Activated CD4-positive, alpha-beta memory T cell treated with anti-CD3 and anti-CD28 coated beads for 36 hours (primary cell): ENCODE results near the gene HLCS. TPM values are rescaled to one million over a fixed set of nuclear protein-coding genes. Genes with fewer than 3 reads are reported as not detected.
A peak's percentile ranks its signal among the peaks of the same experiment; 100 is the strongest.

ENCODE experiments used
- CTCF ChIA-PET: fragments of 350-600 bp; sonication (Branson Sonifier 250); formaldehyde crosslinking; loops from one replicate; lab custom pipeline; 2021; ENCODE audit warnings: antibody characterized with exemption, inconsistent platforms; lab: Charles Lee
- POLR2A ChIA-PET: fragments of 350-600 bp; sonication (Branson Sonifier 250); formaldehyde crosslinking; loops from one replicate; lab custom pipeline; 2021; ENCODE audit warnings: antibody characterized with exemption; lab: Charles Lee
- DNase-seq: peaks from one replicate; pipeline ENCODE4 v3.0.0-alpha.2; 2020
- H3K27ac Mint-ChIP-seq: one replicate; pipeline ENCODE4 v1.8.0; 2021; ENCODE audit warnings: mixed read lengths
- H3K27me3 Mint-ChIP-seq: one replicate; pipeline ENCODE4 v1.8.0; 2021; ENCODE audit warnings: mixed read lengths
- H3K36me3 Mint-ChIP-seq: one replicate; pipeline ENCODE4 v1.8.0; 2021; ENCODE audit warnings: mixed read lengths
- H3K4me1 Mint-ChIP-seq: one replicate; pipeline ENCODE4 v1.8.0; 2021; ENCODE audit warnings: low read depth, mixed read lengths
- H3K4me3 Mint-ChIP-seq: one replicate; pipeline ENCODE4 v1.8.0; 2021; ENCODE audit warnings: mild to moderate bottlenecking, mixed read lengths
- H3K9me3 Mint-ChIP-seq: one replicate; pipeline ENCODE4 v1.8.0; 2021; ENCODE audit warnings: mixed read lengths
- intact Hi-C: fragments of 100-400 bp; cut with micrococcal nuclease; formaldehyde crosslinking; loops from one replicate; pipeline ENCODE4 v1.15.1; 2023
- total RNA-seq, 2 experiments: library from RNA; stranded (reverse); gene quantifications; one replicate each; pipeline ENCODE4 v1.2.3, GENCODE V29; 2021

Gene HLCS
- total RNA-seq, 2 experiments from 2014 or later = 12.7 to 17.5 TPM

DNA sequence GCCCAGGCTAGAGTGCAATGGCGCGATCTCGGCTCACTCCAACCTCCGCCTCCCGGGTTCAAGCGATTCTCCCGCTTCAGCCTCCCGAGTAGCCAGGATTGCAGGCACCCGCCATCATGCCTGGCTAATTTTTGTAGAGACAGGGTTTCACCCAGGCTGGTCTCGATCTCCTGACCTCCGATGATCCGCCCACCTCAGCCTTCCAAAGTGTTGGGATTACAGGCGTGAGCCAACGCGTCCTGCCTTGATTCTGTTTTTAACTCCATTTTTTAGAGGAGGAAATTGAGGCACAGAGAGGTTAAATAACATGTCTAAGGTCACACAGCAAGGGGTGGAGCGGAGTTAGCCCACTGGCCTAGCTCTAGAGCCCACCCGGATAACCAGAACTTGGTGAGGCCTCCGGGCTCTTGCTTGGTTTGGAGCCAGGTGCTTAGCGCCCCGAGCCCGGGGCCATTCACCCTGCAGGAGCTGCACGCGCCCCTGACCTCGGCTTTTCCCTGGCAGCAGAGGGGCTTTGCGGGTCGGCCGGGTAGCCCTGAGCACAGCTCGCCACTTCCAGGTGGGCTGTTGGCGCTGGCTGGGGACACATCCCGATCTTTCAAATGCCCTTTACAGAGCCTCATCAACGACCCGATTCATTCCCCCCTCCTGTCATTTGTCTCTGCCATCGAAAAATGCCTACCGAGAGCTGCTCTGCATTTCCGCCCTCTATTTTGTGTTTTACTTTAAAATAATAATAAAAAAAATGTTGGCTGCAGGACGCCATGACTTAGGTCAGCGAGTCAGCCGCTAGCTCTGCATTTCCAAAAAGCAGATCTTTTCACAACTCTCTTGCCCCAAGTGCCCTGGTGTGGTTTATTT lies 256.4 kb downstream of the HLCS start:
- no peak overlapping the region for H3K27ac Mint-ChIP-seq
- no peak overlapping the region for H3K4me3 Mint-ChIP-seq
- H3K27me3 Mint-ChIP-seq = peaks cover 76% of the 10 kb centered on the region
- no peak for DNase-seq
- POLR2A ChIA-PET = no interaction called here
- CTCF ChIA-PET = interaction anchor here (0.6 to 1.3 kb wide), 4 partner anchors 8 to 217 kb away, joined by 3 to 4 read pairs (median 3); no protein-coding TSS in a partner anchor
- H3K36me3 Mint-ChIP-seq = no peaks in the 10 kb centered on the region
- H3K4me1 Mint-ChIP-seq = peaks cover 33% of the 10 kb centered on the region
- H3K9me3 Mint-ChIP-seq = no peaks in the 10 kb centered on the region
- intact Hi-C loops = loop anchor here (2.0 to 5.0 kb wide), 2 partner anchors 17 to 142 kb away; no protein-coding TSS in a partner anchor

DNA sequence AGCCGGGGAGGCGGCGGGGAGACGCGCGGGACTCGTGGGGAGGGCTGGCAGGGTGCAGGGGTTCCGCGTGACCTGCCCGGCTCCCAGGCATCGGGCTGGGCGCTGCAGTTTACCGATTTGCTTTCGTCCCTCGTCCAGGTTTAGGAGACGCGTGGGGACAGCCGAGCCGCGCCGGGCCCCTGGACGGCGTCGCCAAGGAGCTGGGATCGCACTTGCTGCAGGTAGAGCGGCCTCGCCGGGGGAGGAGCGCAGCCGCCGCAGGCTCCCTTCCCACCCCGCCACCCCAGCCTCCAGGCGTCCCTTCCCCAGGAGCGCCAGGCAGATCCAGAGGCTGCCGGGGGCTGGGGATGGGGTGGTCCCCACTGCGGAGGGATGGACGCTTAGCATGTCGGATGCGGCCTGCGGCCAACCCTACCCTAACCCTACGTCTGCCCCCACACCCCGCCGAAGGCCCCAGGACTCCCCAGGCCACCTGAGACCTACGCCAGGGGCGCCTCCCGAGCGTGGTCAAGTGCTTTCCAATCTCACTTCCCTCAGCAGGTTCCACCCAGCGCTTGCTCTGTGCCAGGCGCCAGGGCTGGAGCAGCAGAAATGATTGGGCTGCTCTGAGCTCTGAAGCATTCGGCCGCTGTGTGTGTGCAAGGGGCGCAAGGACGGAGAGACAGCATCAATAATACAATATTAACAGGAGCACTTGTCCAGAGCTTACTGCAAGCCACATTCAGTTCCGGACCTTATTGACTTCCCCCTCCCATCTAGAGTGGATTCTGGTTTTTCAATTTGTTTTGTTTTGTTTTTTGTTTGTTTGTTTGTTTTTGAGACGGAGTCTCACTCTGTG lies 257.2 kb downstream of the HLCS start:
- peaks cover 36% of the 10 kb centered on the region for H3K4me1 Mint-ChIP-seq
- no peak for DNase-seq
- POLR2A ChIA-PET = no interaction called here
- no peak overlapping the region for H3K4me3 Mint-ChIP-seq
- no peaks in the 10 kb centered on the region for H3K9me3 Mint-ChIP-seq
- intact Hi-C loops = loop anchor here (2.0 to 5.0 kb wide), 2 partner anchors 16 to 143 kb away; no protein-coding TSS in a partner anchor
- peaks cover 73% of the 10 kb centered on the region for H3K27me3 Mint-ChIP-seq
- CTCF ChIA-PET = no interaction called here
- no peak overlapping the region for H3K27ac Mint-ChIP-seq
- no peaks in the 10 kb centered on the region for H3K36me3 Mint-ChIP-seq

DNA sequence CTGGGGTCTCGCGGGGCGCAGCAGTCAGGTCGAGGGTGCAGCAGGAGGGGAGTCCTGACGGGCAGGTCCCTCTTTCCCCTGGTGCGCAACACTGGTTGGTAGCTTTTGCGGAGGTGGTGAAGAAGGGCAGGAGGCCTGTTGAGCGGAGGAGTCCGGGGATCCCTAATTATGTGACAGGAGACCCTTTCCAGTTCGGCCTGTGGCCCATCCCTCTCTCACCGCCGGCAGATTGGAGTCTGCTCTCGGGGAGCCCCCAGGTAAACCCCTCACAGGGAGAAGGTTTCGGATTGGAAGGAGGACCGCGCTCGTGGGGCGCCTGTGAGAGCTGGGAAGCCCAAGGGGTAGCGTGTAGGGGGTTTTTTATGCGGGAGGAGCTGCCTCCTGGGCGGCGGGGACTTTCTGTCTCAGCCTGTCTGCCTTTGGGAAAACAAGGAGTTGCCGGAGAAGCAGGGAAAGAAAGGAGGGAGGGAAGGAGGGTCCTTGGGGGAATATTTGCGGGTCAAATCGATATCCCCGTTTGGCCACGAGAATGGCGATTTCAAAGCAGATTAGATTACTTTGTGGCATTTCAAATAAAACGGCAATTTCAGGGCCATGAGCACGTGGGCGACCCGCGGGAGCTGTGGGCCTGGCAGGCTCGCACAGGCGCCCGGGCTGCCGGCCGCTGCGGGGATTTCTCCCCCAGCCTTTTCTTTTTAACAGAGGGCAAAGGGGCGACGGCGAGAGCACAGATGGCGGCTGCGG lies 258.0 kb downstream of the HLCS start:
- ChIA-PET POLR2A (no interaction called here), CTCF (no interaction called here)
- H3K27ac Mint-ChIP-seq = no peak overlapping the region
- DNase-seq = no peak
- peaks cover 39% of the 10 kb centered on the region for H3K4me1 Mint-ChIP-seq
- intact Hi-C loops = loop anchor here (2.0 to 5.0 kb wide), 2 partner anchors 16 to 144 kb away; no protein-coding TSS in a partner anchor
- H3K4me3 Mint-ChIP-seq = no peak overlapping the region
- no peaks in the 10 kb centered on the region for H3K9me3 Mint-ChIP-seq
- H3K36me3 Mint-ChIP-seq = no peaks in the 10 kb centered on the region
- H3K27me3 Mint-ChIP-seq = peaks cover 74% of the 10 kb centered on the region

DNA sequence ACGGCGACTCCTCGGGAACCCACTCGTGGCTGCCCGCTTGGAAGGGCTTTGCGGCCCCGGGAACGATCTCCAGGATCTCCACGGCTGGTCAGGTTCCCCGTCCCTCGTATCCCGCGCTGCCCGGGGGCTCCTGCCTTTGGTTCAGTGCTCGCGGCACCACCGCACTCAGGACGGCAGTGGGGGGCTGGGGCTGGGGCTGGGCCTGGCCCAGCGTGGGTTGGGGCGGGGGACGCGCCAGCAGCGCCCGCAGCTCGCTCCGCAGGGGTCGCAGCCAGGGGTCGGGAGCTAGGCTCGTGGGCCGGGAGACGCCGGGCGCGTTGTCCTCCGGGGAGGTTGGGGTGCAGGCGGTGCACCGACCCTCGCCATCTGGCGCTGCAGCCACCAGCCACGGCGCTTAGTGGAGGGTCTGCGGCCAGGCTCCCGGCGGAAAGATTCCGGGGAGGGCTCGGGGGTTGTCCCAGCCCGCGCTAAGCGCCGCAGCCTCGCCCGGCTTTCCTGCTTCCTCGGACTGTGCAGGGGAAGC lies 258.6 kb downstream of the HLCS start:
- POLR2A ChIA-PET = no interaction called here
- CTCF ChIA-PET = no interaction called here
- H3K27me3 Mint-ChIP-seq = peaks cover 74% of the 10 kb centered on the region
- no peaks in the 10 kb centered on the region for H3K36me3 Mint-ChIP-seq
- no peak overlapping the region for H3K27ac Mint-ChIP-seq
- no peak overlapping the region for H3K4me3 Mint-ChIP-seq
- H3K9me3 Mint-ChIP-seq = no peaks in the 10 kb centered on the region
- peaks cover 39% of the 10 kb centered on the region for H3K4me1 Mint-ChIP-seq
- no peak for DNase-seq
- intact Hi-C loops = loop anchor here (2.0 to 5.0 kb wide), 2 partner anchors 15 to 144 kb away; no protein-coding TSS in a partner anchor

DNA sequence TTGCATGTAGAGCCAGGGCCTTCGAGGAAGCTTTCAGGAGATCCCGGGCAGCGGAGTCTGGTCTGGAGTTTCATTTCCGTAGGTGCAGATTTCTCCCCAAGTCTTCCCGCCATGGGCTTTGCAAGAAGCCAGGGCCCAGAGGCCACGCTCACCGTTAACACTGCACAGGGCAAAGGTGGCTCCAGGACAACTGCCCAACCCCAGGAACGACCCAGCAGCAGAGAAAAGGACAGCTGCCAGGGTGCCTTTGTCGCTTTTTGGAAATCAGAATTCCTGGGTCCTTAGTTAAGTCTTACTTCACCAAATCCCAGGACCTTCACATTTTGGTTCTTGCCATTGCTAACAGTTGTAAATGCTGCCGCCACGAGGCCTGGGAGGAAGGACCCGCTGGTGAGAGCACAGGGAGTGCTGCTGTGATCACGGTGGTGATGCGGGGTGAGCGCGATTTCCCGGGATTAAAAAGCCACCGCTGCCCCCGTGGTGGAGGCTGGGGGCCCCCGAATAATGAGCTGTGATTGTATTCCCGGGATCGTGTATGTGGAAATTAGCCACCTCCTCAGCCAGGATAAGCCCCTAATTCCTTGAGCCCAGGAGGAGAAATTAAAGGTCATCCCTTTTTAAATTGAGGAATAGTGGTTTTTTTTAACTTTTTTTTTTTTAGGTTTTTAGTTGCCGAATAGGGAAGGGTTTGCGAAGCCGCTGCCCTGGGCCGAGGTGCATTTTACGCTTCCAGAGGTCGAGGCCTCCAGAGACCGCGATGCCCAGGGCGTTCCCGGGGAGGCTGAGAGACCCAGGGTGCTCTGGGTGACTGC lies 259.3 kb downstream of the HLCS start:
- no peak overlapping the region for H3K27ac Mint-ChIP-seq
- no peak overlapping the region for H3K4me3 Mint-ChIP-seq
- peaks cover 39% of the 10 kb centered on the region for H3K4me1 Mint-ChIP-seq
- ChIA-PET POLR2A (no interaction called here), CTCF (interaction anchor here (1.5 kb wide), 1 partner anchor 77 kb away, joined by 4 read pairs; no protein-coding TSS in a partner anchor)
- peaks cover 73% of the 10 kb centered on the region for H3K27me3 Mint-ChIP-seq
- DNase-seq = peak; percentile 24
- intact Hi-C loops = loop anchor here (5.0 kb wide), 1 partner anchor 145 kb away; no protein-coding TSS in a partner anchor
- no peaks in the 10 kb centered on the region for H3K9me3 Mint-ChIP-seq
- no peaks in the 10 kb centered on the region for H3K36me3 Mint-ChIP-seq

DNA sequence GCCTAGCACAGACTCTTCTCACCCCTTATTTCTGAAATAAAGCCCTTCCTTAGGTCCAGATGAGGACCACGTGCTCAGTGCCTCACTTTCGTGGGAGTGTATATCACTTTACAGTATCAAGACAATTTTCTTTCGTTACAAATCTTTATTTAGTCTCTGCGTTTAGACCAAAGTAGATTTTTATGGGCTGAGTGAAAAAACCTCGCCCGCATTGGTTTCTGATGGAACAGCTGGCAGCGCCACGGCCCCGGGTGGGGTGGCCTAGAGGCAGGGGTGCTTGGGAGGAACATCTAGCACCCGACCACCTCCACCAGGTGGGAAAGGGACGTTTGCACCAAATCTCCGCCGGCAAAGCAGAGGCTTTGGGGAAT lies 260.0 kb downstream of the HLCS start:
- Mint-ChIP-seq H3K4me1 (peaks cover 45% of the 10 kb centered on the region), H3K9me3 (no peaks in the 10 kb centered on the region), H3K27me3 (peaks cover 77% of the 10 kb centered on the region), H3K27ac (no peak overlapping the region), H3K4me3 (no peak overlapping the region), H3K36me3 (no peaks in the 10 kb centered on the region)
- intact Hi-C loops = loop anchor here (5.0 kb wide), 1 partner anchor 146 kb away; no protein-coding TSS in a partner anchor
- POLR2A ChIA-PET = no interaction called here
- CTCF ChIA-PET = interaction anchor here (0.6 to 1.5 kb wide), 2 partner anchors 76 to 220 kb away, joined by 3 to 4 read pairs; no protein-coding TSS in a partner anchor
- no peak for DNase-seq

DNA sequence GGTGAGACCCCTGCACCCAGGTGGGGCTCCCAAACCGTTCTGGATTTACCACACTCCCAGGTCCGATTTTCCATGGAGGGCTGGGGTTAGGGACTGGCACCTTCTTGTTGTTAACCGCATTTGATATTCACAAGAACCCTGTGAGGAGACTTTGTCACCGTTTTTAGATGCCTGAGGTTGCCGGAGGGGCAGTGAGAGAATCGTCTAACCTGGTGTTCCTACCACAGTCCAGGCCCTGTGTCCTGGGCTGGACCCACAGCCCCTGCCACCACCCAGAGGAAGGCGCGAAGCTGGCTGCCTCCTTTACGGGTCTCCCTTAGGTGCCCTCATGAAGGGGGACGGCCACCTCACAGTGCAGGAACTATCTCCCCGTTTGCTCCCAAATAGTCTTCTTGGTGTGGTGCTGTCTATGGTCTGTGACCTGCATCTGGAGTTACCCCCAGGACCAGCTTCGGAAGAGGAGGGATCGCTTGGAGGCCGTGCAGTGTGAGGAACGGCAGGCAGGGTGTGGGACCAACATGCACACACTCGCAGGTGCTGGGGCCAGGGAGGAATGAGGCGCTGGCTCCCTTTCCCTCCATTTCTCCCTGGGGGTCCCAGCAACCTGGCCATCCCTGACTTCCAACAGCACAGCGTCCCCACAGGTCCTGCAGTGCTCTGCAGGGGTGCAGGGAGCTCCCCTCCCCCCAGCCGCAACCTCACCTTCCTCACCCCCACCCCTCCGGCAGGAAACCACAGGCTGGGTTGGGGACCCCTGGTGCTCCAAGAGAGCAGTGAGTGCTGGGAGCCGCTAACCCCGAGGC lies 260.6 kb downstream of the HLCS start:
- ChIA-PET POLR2A (no interaction called here), CTCF (interaction anchor here (0.6 to 1.5 kb wide), 2 partner anchors 75 to 221 kb away, joined by 3 to 4 read pairs; no protein-coding TSS in a partner anchor)
- H3K27me3 Mint-ChIP-seq = peaks cover 74% of the 10 kb centered on the region
- H3K36me3 Mint-ChIP-seq = no peaks in the 10 kb centered on the region
- DNase-seq = peak; percentile 16
- no peak overlapping the region for H3K4me3 Mint-ChIP-seq
- no peak overlapping the region for H3K27ac Mint-ChIP-seq
- peaks cover 46% of the 10 kb centered on the region for H3K4me1 Mint-ChIP-seq
- intact Hi-C loops = loop anchor here (5.0 kb wide), 1 partner anchor 146 kb away; no protein-coding TSS in a partner anchor
- H3K9me3 Mint-ChIP-seq = no peaks in the 10 kb centered on the region

DNA sequence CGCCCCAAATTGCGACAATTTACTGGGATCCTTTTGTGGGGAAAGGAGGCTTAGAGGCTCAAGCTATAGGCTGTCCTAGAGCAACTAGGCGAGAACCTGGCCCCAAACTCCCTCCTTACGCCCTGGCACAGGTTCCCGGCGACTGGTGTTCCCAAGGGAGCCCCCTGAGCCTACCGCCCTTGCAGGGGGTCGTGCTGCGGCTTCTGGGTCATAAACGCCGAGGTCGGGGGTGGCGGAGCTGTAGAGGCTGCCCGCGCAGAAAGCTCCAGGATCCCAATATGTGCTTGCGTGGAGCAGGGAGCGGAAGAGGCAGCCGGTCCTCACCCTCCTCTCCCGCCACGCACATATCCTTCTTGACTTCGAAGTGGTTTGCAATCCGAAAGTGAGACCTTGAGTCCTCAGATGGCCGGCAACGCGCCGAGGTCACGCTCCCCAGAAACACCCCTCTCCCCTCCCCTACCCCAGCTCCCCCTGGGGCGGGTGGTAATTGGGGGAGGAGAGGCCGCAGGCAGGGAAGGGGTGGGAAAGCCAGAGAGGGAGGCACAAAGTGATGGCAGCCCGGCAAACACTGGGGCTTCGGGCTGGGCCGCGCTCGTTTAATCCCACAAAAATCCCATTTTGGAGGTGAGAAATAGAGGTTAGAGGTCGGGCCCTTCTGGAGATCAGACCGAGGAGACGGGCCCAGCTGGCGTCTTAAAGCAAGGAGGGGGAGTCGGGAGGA lies 261.4 kb downstream of the HLCS start:
- CTCF ChIA-PET = no interaction called here
- H3K27me3 Mint-ChIP-seq = peaks cover 76% of the 10 kb centered on the region
- intact Hi-C loops = loop anchor here (5.0 kb wide), 2 partner anchors 147 to 222 kb away; no protein-coding TSS in a partner anchor
- peaks cover 52% of the 10 kb centered on the region for H3K4me1 Mint-ChIP-seq
- no peaks in the 10 kb centered on the region for H3K9me3 Mint-ChIP-seq
- POLR2A ChIA-PET = no interaction called here
- H3K4me3 Mint-ChIP-seq = no peak overlapping the region
- no peak for DNase-seq
- no peak overlapping the region for H3K27ac Mint-ChIP-seq
- peaks cover under 1% of the 10 kb centered on the region for H3K36me3 Mint-ChIP-seq

DNA sequence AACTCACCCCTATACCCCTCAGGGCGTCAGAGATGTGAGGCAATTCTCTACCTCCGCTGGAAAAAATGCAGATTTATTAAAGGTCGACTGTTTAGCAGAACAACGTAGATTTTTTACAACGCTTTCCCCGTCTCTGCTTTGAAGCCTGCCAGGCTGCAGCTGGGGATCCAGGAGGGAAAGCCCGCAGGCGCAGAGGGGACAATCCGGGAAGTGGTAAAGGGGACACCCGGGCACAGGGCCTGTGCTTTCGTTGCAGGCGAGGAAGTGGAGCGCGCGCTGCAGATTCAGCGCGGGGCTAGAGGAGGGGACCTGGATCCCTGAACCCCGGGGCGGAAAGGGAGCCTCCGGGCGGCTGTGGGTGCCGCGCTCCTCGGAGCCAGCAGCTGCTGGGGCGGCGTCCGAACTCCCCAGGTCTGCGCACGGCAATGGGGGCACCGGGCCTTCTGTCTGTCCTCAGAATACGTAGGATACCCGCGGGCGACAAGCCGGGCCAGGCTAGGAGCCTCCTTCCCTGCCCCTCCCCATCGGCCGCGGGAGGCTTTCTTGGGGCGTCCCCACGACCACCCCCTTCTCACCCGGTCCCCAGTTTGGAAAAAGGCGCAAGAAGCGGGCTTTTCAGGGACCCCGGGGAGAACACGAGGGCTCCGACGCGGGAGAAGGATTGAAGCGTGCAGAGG lies 262.1 kb downstream of the HLCS start:
- POLR2A ChIA-PET = no interaction called here
- H3K27me3 Mint-ChIP-seq = peaks cover 73% of the 10 kb centered on the region
- DNase-seq = no peak
- H3K27ac Mint-ChIP-seq = no peak overlapping the region
- no peaks in the 10 kb centered on the region for H3K9me3 Mint-ChIP-seq
- CTCF ChIA-PET = interaction anchor here (1.1 kb wide), 1 partner anchor 15 kb away, joined by 3 read pairs; no protein-coding TSS in a partner anchor
- H3K4me1 Mint-ChIP-seq = peaks cover 49% of the 10 kb centered on the region
- H3K36me3 Mint-ChIP-seq = peaks cover 1% of the 10 kb centered on the region
- intact Hi-C loops = loop anchor here (5.0 kb wide), 1 partner anchor 223 kb away; no protein-coding TSS in a partner anchor
- no peak overlapping the region for H3K4me3 Mint-ChIP-seq
